Measurements from ENCODE around the gene ADAM12.

- TF ChIP-seq CTCF (IDR thresholded peaks at IDR 0.05): no peak
- no peak for TF ChIP-seq POLR2AphosphoS5 (IDR thresholded peaks at IDR 0.05; ENCODE audit: insufficient read depth in 1 of 2, low read depth in 1 of 2)
These were observed 326.8 kb downstream of the ADAM12 start for GRCh38 chr10:126061526-126061925.
